Natural killer cell (primary cell): ENCODE data around the gene MX2. TPM values are rescaled to one million over a fixed set of nuclear protein-coding genes. Genes with fewer than 3 reads are reported as not detected.

Experiments
- ATAC-seq, 3 donors: fragments of 150-1000 bp in 2 of 3; fragments of 200-7000 bp in 1 of 3; cut with Tn5 transposase; 1 replicate in 1 of 3; 2 replicates in 2 of 3; pipeline ENCODE4 v1.10.0; 2021; ENCODE audit warnings: mild to moderate bottlenecking in 2 of 3, moderate library complexity in 2 of 3
- DNase-seq, 2 donors: peaks; one replicate each; pipeline versions ENCODE4 v3.0.0 to v3.0.0-alpha.2; 2013 to 2021; ENCODE audit warnings: mixed read lengths in 1 of 2
- H3K27ac ChIP-seq: one replicate; pipeline ENCODE4 v1.5.1; 2013; ENCODE audit warnings: mild to moderate bottlenecking, low read length
- H3K27me3 ChIP-seq: one replicate; pipeline ENCODE4 v1.6.1; 2013; ENCODE audit warnings: low read length; ENCODE audit not compliant: control insufficient read depth, insufficient read depth
- H3K36me3 ChIP-seq: one replicate; pipeline ENCODE4 v1.6.1; 2013; ENCODE audit warnings: low read length; ENCODE audit not compliant: control insufficient read depth, insufficient read depth
- H3K4me1 ChIP-seq: one replicate; pipeline ENCODE4 v1.6.1; 2013; ENCODE audit warnings: low read length; ENCODE audit not compliant: control insufficient read depth, insufficient read depth
- H3K4me3 ChIP-seq: one replicate; pipeline ENCODE4 v1.5.1; 2013; ENCODE audit warnings: low read length
- H3K9me3 ChIP-seq: one replicate; pipeline ENCODE4 v1.6.1; 2013; ENCODE audit warnings: low read length; ENCODE audit not compliant: control insufficient read depth, insufficient read depth
- H3K27ac Mint-ChIP-seq, 2 donors: one replicate each; pipeline ENCODE4 v1.8.0; 2022; ENCODE audit warnings: mild to moderate bottlenecking in 2 of 2, mixed read lengths in 2 of 2, moderate library complexity in 1 of 2
- H3K27me3 Mint-ChIP-seq, 2 donors: one replicate each; pipeline ENCODE4 v1.8.0; 2022; ENCODE audit warnings: low read depth in 2 of 2, mixed read lengths in 2 of 2
- H3K36me3 Mint-ChIP-seq: one replicate; pipeline ENCODE4 v1.8.0; 2022; ENCODE audit warnings: mixed read lengths
- H3K4me1 Mint-ChIP-seq, 2 donors: one replicate each; pipeline ENCODE4 v1.8.0; 2022; ENCODE audit warnings: mixed read lengths in 2 of 2
- H3K4me3 Mint-ChIP-seq: one replicate; pipeline ENCODE4 v1.8.0; 2022; ENCODE audit warnings: mild to moderate bottlenecking, moderate library complexity, mixed read lengths
- H3K9me3 Mint-ChIP-seq, 2 donors: one replicate each; pipeline ENCODE4 v1.8.0; 2022; ENCODE audit warnings: mixed read lengths in 2 of 2
- CTCF ChIP-seq: fragments of 200-600 bp; IDR thresholded peaks from one replicate; pipeline ENCODE4 v1.8.0; 2022; ENCODE audit warnings: antibody characterized with exemption
- WGBS: methylation state at CpG from one replicate; pipeline ENCODE4 v1.1.7; 2013; ENCODE audit warnings: missing lambda C conversion rate; ENCODE audit not compliant: insufficient coverage; 5-methylcytosine and 5-hydroxymethylcytosine counted together
- intact Hi-C: fragments of 100-400 bp; cut with micrococcal nuclease; formaldehyde crosslinking; loops from one replicate; pipeline ENCODE4 v1.14.2; 2022
- total RNA-seq, 4 donors: library from RNA; stranded (reverse); fragments of 120-200 nt in 1 of 4; gene quantifications; one replicate each; pipeline versions ENCODE4 v1.2.3 to v1.2.4, GENCODE V29; 2013 to 2022

MX2 gene
- total RNA-seq, 3 donors from 2014 or later (not counting 1 experiment from before 2014, with no cell fraction given) = 37.9 to 73.9 (median 42.6) TPM

GRCh38 chr21:41403331-41403730, 41.5 kb downstream of the MX2 start:
- WGBS = 95% methylated on average over 9 of the region's 9 CpGs
- H3K36me3 ChIP-seq = peaks cover 42% of the 10 kb centered on the region
- ATAC-seq (no peak), DNase-seq (no peak)
- no peaks in the 10 kb centered on the region for H3K9me3 Mint-ChIP-seq
- H3K4me3 Mint-ChIP-seq = no peak overlapping the region
- H3K4me1 Mint-ChIP-seq = no peaks in the 10 kb centered on the region
- H3K27ac ChIP-seq = no peak overlapping the region
- intact Hi-C loops = no loop called here
- H3K27me3 ChIP-seq = no peaks in the 10 kb centered on the region
- H3K4me1 ChIP-seq = no peaks in the 10 kb centered on the region
- TF ChIP-seq CTCF = no peak
- H3K36me3 Mint-ChIP-seq = peaks cover 28% of the 10 kb centered on the region
- H3K9me3 ChIP-seq = no peaks in the 10 kb centered on the region
- no peak overlapping the region for H3K27ac Mint-ChIP-seq
- H3K4me3 ChIP-seq = no peak overlapping the region
- H3K27me3 Mint-ChIP-seq = no peaks in the 10 kb centered on the region

DNA sequence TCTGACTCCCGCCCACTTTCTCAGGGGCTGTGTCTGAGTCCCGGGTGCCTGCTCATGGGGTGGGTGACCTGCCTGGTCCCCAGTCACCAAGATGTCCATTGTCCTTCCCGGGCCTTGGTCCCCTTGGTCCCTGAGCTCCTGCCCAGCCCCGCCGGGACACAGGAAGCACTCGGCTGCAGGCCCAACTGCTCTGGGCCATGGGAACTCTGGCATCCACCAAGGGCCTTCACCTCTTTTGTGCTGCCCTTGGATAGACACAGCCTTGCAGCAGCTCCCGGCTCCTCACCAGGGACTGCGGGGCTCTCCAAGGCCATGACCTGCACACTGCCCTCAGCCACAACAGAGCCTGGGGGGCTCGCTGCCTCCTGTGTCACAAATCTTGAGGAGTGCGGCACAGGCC, 42.1 kb downstream of the MX2 start:
- H3K36me3 ChIP-seq = peaks cover 43% of the 10 kb centered on the region
- no peak overlapping the region for H3K27ac ChIP-seq
- no peaks in the 10 kb centered on the region for H3K9me3 ChIP-seq
- Mint-ChIP-seq H3K9me3 (no peaks in the 10 kb centered on the region), H3K27me3 (no peaks in the 10 kb centered on the region), H3K4me3 (no peak overlapping the region), H3K27ac (no peak overlapping the region), H3K36me3 (peaks cover 34% of the 10 kb centered on the region), H3K4me1 (no peaks in the 10 kb centered on the region)
- no peak for TF ChIP-seq CTCF
- no peaks in the 10 kb centered on the region for H3K4me1 ChIP-seq
- no peaks in the 10 kb centered on the region for H3K27me3 ChIP-seq
- DNase-seq (no peak), ATAC-seq (no peak)
- H3K4me3 ChIP-seq = no peak overlapping the region
- intact Hi-C loops = no loop called here
- 94% methylated on average over 10 of the region's 10 CpGs for WGBS

DNA sequence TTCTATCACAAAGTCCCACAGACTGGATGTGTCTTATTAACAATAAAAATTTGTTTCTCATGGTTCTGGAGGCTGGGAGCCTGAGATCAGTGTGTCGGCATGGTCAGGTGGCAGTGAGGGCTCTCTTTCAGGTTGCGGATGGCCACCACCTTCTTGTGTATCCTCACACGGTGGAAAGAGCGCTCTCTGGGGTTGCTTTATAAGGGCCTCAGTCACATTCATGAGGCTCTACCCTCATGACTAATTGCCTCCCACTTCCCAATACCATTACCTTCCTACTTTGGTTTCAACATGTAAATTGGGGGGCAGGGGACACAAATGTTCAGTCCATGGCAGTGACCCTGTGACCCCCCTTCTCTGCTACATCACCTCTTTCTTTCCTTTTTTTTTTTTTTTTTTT, 43.5 kb downstream of the MX2 start:
- WGBS = 100% methylated on average over 4 of the region's 4 CpGs
- Mint-ChIP-seq H3K9me3 (no peaks in the 10 kb centered on the region), H3K36me3 (peaks cover 39% of the 10 kb centered on the region), H3K27me3 (no peaks in the 10 kb centered on the region), H3K4me1 (no peaks in the 10 kb centered on the region), H3K27ac (no peak overlapping the region), H3K4me3 (no peak overlapping the region)
- no peak for TF ChIP-seq CTCF
- Histone ChIP-seq H3K27me3 (no peaks in the 10 kb centered on the region), H3K4me3 (no peak overlapping the region), H3K4me1 (no peaks in the 10 kb centered on the region), H3K9me3 (no peaks in the 10 kb centered on the region), H3K36me3 (peaks cover 36% of the 10 kb centered on the region), H3K27ac (no peak overlapping the region)
- DNase-seq = no peak
- intact Hi-C loops = no loop called here
- no peak for ATAC-seq

GRCh38 chr21:41406340-41406739, 44.5 kb downstream of the MX2 start:
- Mint-ChIP-seq H3K9me3 (no peaks in the 10 kb centered on the region), H3K27me3 (peaks cover 0 to 2% of the 10 kb centered on the region in 2 donors), H3K4me1 (no peaks in the 10 kb centered on the region), H3K27ac (no peak overlapping the region), H3K36me3 (peaks cover 29% of the 10 kb centered on the region), H3K4me3 (no peak overlapping the region)
- intact Hi-C loops = no loop called here
- Histone ChIP-seq H3K27me3 (no peaks in the 10 kb centered on the region), H3K36me3 (peaks cover 36% of the 10 kb centered on the region), H3K9me3 (no peaks in the 10 kb centered on the region), H3K4me1 (no peaks in the 10 kb centered on the region), H3K27ac (no peak overlapping the region), H3K4me3 (no peak overlapping the region)
- no peak for TF ChIP-seq CTCF
- ATAC-seq (no peak), DNase-seq (no peak)
- 94% methylated on average over 5 of the region's 6 CpGs for WGBS
